B cell (primary cell): ENCODE results near the gene COL5A2. TPM values are rescaled to one million over a fixed set of nuclear protein-coding genes. Genes with fewer than 3 reads are reported as not detected.

ENCODE experiments used
- ATAC-seq: fragments of 200-7000 bp; cut with Tn5 transposase; one replicate; pipeline ENCODE4 v1.10.0; 2021; ENCODE audit warnings: low read depth, mild to moderate bottlenecking, moderate number of reproducible peaks, moderate library complexity
- CTCF ChIA-PET: fragments of 350-600 bp; sonication (Branson Sonifier 250); formaldehyde crosslinking; loops from one replicate; lab custom pipeline; 2021; ENCODE audit warnings: antibody characterized with exemption, inconsistent platforms; lab: Charles Lee
- POLR2A ChIA-PET: fragments of 350-600 bp; sonication (Branson Sonifier 250); formaldehyde crosslinking; loops from one replicate; lab custom pipeline; 2021; ENCODE audit warnings: antibody characterized with exemption; lab: Charles Lee
- DNase-seq: peaks from one replicate; pipeline ENCODE4 v3.0.0; 2013
- H2AFZ ChIP-seq: 2 replicates; pipeline ENCODE4 v1.6.1; 2012; ENCODE audit warnings: mild to moderate bottlenecking, low read depth, low read length; ENCODE audit not compliant: insufficient read depth, poor library complexity, severe bottlenecking
- H3K27ac ChIP-seq, 2 donors: 1 replicate in 1 of 2; 2 replicates in 1 of 2; pipeline ENCODE4 v1.5.1; 2012 to 2013; ENCODE audit warnings: low read length in 2 of 2, mild to moderate bottlenecking in 2 of 2, moderate library complexity in 1 of 2
- H3K27me3 ChIP-seq, 4 experiments: fragments of 200-600 bp in 1 of 4; sonication (generic) in 1 of 4; replicated peaks in 1 of 4; 1 replicate in 2 of 4; 2 replicates in 2 of 4; pipeline versions ENCODE4 v1.6.1 to v1.7.0; 2013 to 2016; ENCODE audit warnings: low read length in 3 of 4, mild to moderate bottlenecking in 2 of 4, mixed read lengths in 1 of 4, moderate library complexity in 1 of 4; ENCODE audit not compliant: insufficient read depth in 4 of 4, control insufficient read depth in 3 of 4; ENCODE audit errors: control extremely low read depth in 1 of 4
- H3K36me3 ChIP-seq, 2 experiments: replicated peaks in 1 of 2; 1 replicate in 1 of 2; 2 replicates in 1 of 2; pipeline versions ENCODE4 v1.6.1 to v1.7.1; 2013; ENCODE audit warnings: low read length in 1 of 2; ENCODE audit not compliant: insufficient read depth in 2 of 2, control insufficient read depth in 1 of 2; ENCODE audit errors: control extremely low read depth in 1 of 2, extremely low read depth in 1 of 2
- H3K4me1 ChIP-seq, 2 donors: fragments of 200-600 bp in 1 of 2; sonication (generic) in 1 of 2; 1 replicate in 1 of 2; 2 replicates in 1 of 2; pipeline versions ENCODE4 v1.5.1 to v1.6.1; 2013 to 2017; ENCODE audit warnings: low read length in 2 of 2; ENCODE audit not compliant: control insufficient read depth in 2 of 2, insufficient read depth in 2 of 2
- H3K4me2 ChIP-seq: replicated peaks from 2 replicates; pipeline ENCODE3; 2012; ENCODE audit warnings: mild to moderate bottlenecking, low read depth, low read length; ENCODE audit not compliant: poor library complexity, severe bottlenecking
- H3K4me3 ChIP-seq, 5 experiments: fragments of 200-600 bp in 1 of 5; sonication (generic) in 1 of 5; 1 replicate in 3 of 5; 2 replicates in 2 of 5; pipeline versions ENCODE4 v1.5.1 to v1.7.0; 2011 to 2016; ENCODE audit warnings: low read length in 4 of 5, mild to moderate bottlenecking in 4 of 5, low read depth in 2 of 5, control low read depth in 1 of 5, moderate library complexity in 1 of 5; ENCODE audit not compliant: insufficient read depth in 1 of 5; ENCODE audit errors: control extremely low read depth in 1 of 5, extremely low read depth in 1 of 5
- H3K79me2 ChIP-seq: fragments of 200-600 bp; sonication (generic); one replicate; pipeline ENCODE4 v1.6.0; 2016; ENCODE audit warnings: low read length; ENCODE audit not compliant: control insufficient read depth, insufficient read depth
- H3K9ac ChIP-seq: fragments of 200-600 bp; sonication (generic); 2 replicates; pipeline ENCODE4 v1.6.1; 2017; ENCODE audit warnings: mild to moderate bottlenecking, low read length, moderate library complexity
- H3K9me3 ChIP-seq, 3 donors: one replicate each; pipeline versions ENCODE4 v1.6.1 to v1.7.1; 2013; ENCODE audit warnings: low read length in 2 of 3; ENCODE audit not compliant: control insufficient read depth in 2 of 3, insufficient read depth in 1 of 3; ENCODE audit errors: control extremely low read depth in 1 of 3
- H4K20me1 ChIP-seq: 2 replicates; pipeline ENCODE4 v1.6.0; 2012; ENCODE audit warnings: mild to moderate bottlenecking, low read length; ENCODE audit not compliant: insufficient read depth, control insufficient read depth, poor library complexity, severe bottlenecking
- H3K27ac Mint-ChIP-seq: one replicate; pipeline ENCODE4 v1.8.0; 2021; ENCODE audit warnings: mixed read lengths
- H3K27me3 Mint-ChIP-seq: one replicate; pipeline ENCODE4 v1.8.0; 2021; ENCODE audit warnings: mixed read lengths
- H3K4me1 Mint-ChIP-seq: one replicate; pipeline ENCODE4 v1.8.0; 2021; ENCODE audit warnings: mixed read lengths
- H3K4me3 Mint-ChIP-seq: one replicate; pipeline ENCODE4 v1.8.0; 2021; ENCODE audit warnings: mixed read lengths
- H3K9me3 Mint-ChIP-seq: one replicate; pipeline ENCODE4 v1.8.0; 2022; ENCODE audit warnings: mixed read lengths; ENCODE audit not compliant: insufficient read depth
- EZH2 ChIP-seq: IDR thresholded peaks from 2 replicates; pipeline ENCODE4 v1.6.1; 2012; ENCODE audit warnings: borderline replicate concordance, low read depth, mild to moderate bottlenecking, moderate library complexity, low read length; ENCODE audit not compliant: insufficient read depth, poor library complexity, severe bottlenecking
- WGBS: methylation state at CpG from one replicate; pipeline ENCODE4 v1.1.5; 2013; ENCODE audit warnings: missing lambda C conversion rate; ENCODE audit not compliant: insufficient coverage; 5-methylcytosine and 5-hydroxymethylcytosine counted together
- intact Hi-C: fragments of 100-400 bp; cut with micrococcal nuclease; formaldehyde crosslinking; loops from one replicate; pipeline ENCODE4 v1.10.0; 2022
- polyA plus RNA-seq: library from polyadenylated mRNA; depleted of rRNA; stranded (reverse); fragments of >200 nt; gene quantifications from 2 replicates; pipeline ENCODE4 v1.2.3, GENCODE V29; 2012
- total RNA-seq, 2 donors: library from RNA; stranded (reverse); fragments of 120-200 nt in 1 of 2; gene quantifications; 1 replicate in 1 of 2; 2 replicates in 1 of 2; pipeline versions ENCODE4 v1.2.3 to v1.2.4, GENCODE V29; 2013 to 2022
- TF ChIP-seq, protein P1 (sequence below): fragments of 200-600 bp; IDR thresholded peaks from one replicate; pipeline ENCODE4 v1.8.0; 2022; ENCODE audit warnings: antibody characterized with exemption, mild to moderate bottlenecking

Gene COL5A2
- total and polyA plus RNA-seq, 2 donors (not counting 1 experiment from before 2014, with no cell fraction given), result 0.44 to 0.45 TPM

- Histone ChIP-seq H3K4me1 (no peaks in the 10 kb centered on the region), H3K9ac (no peak overlapping the region), H3K9me3 (no peaks in the 10 kb centered on the region), H3K27ac (no peak overlapping the region), H3K36me3 (no peaks in the 10 kb centered on the region), H3K4me2 (no peak overlapping the region), H3K4me3 (no peak overlapping the region), H2AFZ (no peak overlapping the region), H4K20me1 (no peaks in the 10 kb centered on the region), H3K79me2 (no peaks in the 10 kb centered on the region), H3K27me3 (no peaks in the 10 kb centered on the region)
- intact Hi-C loops, result no loop called here
- CTCF ChIA-PET, result interaction anchor here (1.6 kb wide), 1 partner anchor 18 kb away, joined by 3 read pairs; no protein-coding TSS in a partner anchor
- Mint-ChIP-seq H3K9me3 (no peaks in the 10 kb centered on the region), H3K27me3 (peaks cover under 1% of the 10 kb centered on the region), H3K4me1 (no peaks in the 10 kb centered on the region), H3K27ac (no peak overlapping the region), H3K4me3 (no peak overlapping the region)
- no peak for TF ChIP-seq EZH2
- TF ChIP-seq, protein P1, sequence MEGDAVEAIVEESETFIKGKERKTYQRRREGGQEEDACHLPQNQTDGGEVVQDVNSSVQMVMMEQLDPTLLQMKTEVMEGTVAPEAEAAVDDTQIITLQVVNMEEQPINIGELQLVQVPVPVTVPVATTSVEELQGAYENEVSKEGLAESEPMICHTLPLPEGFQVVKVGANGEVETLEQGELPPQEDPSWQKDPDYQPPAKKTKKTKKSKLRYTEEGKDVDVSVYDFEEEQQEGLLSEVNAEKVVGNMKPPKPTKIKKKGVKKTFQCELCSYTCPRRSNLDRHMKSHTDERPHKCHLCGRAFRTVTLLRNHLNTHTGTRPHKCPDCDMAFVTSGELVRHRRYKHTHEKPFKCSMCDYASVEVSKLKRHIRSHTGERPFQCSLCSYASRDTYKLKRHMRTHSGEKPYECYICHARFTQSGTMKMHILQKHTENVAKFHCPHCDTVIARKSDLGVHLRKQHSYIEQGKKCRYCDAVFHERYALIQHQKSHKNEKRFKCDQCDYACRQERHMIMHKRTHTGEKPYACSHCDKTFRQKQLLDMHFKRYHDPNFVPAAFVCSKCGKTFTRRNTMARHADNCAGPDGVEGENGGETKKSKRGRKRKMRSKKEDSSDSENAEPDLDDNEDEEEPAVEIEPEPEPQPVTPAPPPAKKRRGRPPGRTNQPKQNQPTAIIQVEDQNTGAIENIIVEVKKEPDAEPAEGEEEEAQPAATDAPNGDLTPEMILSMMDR, result no peak
- no peak for DNase-seq
- POLR2A ChIA-PET, result no interaction called here
- ATAC-seq, result no peak
- 100% methylated on average over 2 of the region's 2 CpGs for WGBS
Measured at GRCh38 chr2:189111063-189111715, 68.4 kb downstream of the COL5A2 start.

- DNase-seq (no peak), ATAC-seq (no peak)
- Histone ChIP-seq H2AFZ (no peak overlapping the region), H3K27ac (no peak overlapping the region), H3K4me3 (no peak overlapping the region), H3K9ac (no peak overlapping the region), H3K4me2 (no peak overlapping the region), H3K36me3 (no peaks in the 10 kb centered on the region), H3K4me1 (no peaks in the 10 kb centered on the region), H4K20me1 (no peaks in the 10 kb centered on the region), H3K9me3 (no peaks in the 10 kb centered on the region), H3K79me2 (no peaks in the 10 kb centered on the region), H3K27me3 (no peaks in the 10 kb centered on the region)
- no peak for TF ChIP-seq EZH2
- TF ChIP-seq, protein P1, result no peak
- 63% methylated on average over 2 of the region's 2 CpGs for WGBS
- ChIA-PET CTCF (no interaction called here), POLR2A (no interaction called here)
- no peaks in the 10 kb centered on the region for H3K27me3 Mint-ChIP-seq
- no peak overlapping the region for H3K4me3 Mint-ChIP-seq
- H3K4me1 Mint-ChIP-seq, result no peaks in the 10 kb centered on the region
- intact Hi-C loops, result no loop called here
- H3K9me3 Mint-ChIP-seq, result no peaks in the 10 kb centered on the region
- H3K27ac Mint-ChIP-seq, result no peak overlapping the region
Measured at GRCh38 chr2:189109921-189110397, 69.6 kb downstream of the COL5A2 start.
